Sigmoid colon (tissue), 7 donors: ENCODE measurements around the gene ZSCAN23. TPM values are rescaled to one million over a fixed set of nuclear protein-coding genes. Genes with fewer than 3 reads are reported as not detected.
A peak's percentile ranks its signal among the peaks of the same experiment; 100 is the strongest.

ENCODE experiments used
- DNase-seq: peaks from one replicate; pipeline ENCODE4 v3.0.0-alpha.2; 2019
- H3K27ac ChIP-seq, 4 donors: fragments of 200-600 bp; sonication (generic); one replicate each; pipeline ENCODE4 v1.5.1; 2016 to 2019; ENCODE audit warnings: mild to moderate bottlenecking in 1 of 4
- H3K27me3 ChIP-seq, 3 donors: fragments of 200-600 bp; sonication (generic); one replicate each; pipeline ENCODE4 v1.5.1; 2019; ENCODE audit warnings: mild to moderate bottlenecking in 1 of 3
- H3K36me3 ChIP-seq, 4 donors: fragments of 200-600 bp; sonication (generic); one replicate each; pipeline ENCODE4 v1.5.1; 2016 to 2019
- H3K4me1 ChIP-seq, 4 donors: fragments of 200-600 bp; sonication (generic); one replicate each; pipeline ENCODE4 v1.5.1; 2017 to 2019
- H3K4me3 ChIP-seq, 4 donors: fragments of 200-600 bp; sonication (generic); one replicate each; pipeline ENCODE4 v1.5.1; 2017 to 2019; ENCODE audit warnings: mild to moderate bottlenecking in 2 of 4, moderate library complexity in 1 of 4
- H3K9me3 ChIP-seq, 4 donors: fragments of 200-600 bp in 3 of 4; sonication (generic) in 3 of 4; one replicate each; pipeline versions ENCODE4 v1.5.1 to v1.6.1; 2013 to 2019
- EP300 ChIP-seq, 4 donors: sonication (generic); formaldehyde crosslinking; IDR thresholded peaks; one replicate each; pipeline ENCODE4 v1.6.1; 2017; ENCODE audit warnings: antibody characterized with exemption in 4 of 4
- POLR2A ChIP-seq, 2 donors: fragments of 450-650 bp; IDR thresholded peaks; one replicate each; pipeline ENCODE4 v1.6.1; 2016; ENCODE audit warnings: antibody characterized with exemption in 2 of 2, mild to moderate bottlenecking in 2 of 2, moderate library complexity in 2 of 2
- POLR2AphosphoS5 ChIP-seq, 4 donors: sonication (generic); formaldehyde crosslinking; IDR thresholded peaks; one replicate each; pipeline ENCODE4 v1.6.1; 2017; ENCODE audit warnings: antibody characterized with exemption in 4 of 4
- WGBS, 2 donors: extraction: QIAGEN DNeasy Blood & Tissue Kit; methylation state at CpG; one replicate each; pipeline ENCODE4 v1.1.7; 2013; 5-methylcytosine and 5-hydroxymethylcytosine counted together
- intact Hi-C: fragments of 100-400 bp; cut with DNase I; formaldehyde crosslinking; loops from one replicate; pipeline ENCODE4 v1.15.1; 2023
- polyA plus RNA-seq, 3 donors: library from polyadenylated mRNA; stranded (reverse); fragments of 200-250 nt; gene quantifications; one replicate each; pipeline ENCODE4 v1.2.3, GENCODE V29; 2013
- total RNA-seq, 4 donors: library from RNA; depleted of rRNA; stranded (reverse); fragments of >200 nt; gene quantifications; one replicate each; pipeline ENCODE4 v1.1.0, GENCODE V29; 2016
- TF ChIP-seq, protein P1 (sequence below), 4 experiments: fragments of 450-650 bp in 3 of 4; fragments of 200-600 bp in 1 of 4; IDR thresholded peaks; one replicate each; pipeline ENCODE4 v1.5.1; 2016 to 2019; ENCODE audit warnings: antibody characterized with exemption in 4 of 4, mild to moderate bottlenecking in 3 of 4, moderate library complexity in 2 of 4
- donor health status: healthy with polysubstance abuse.
- donor health status: Bipolar disorder and iron deficiency.
- donor health status: healthy.

ZSCAN23 gene
- total and polyA plus RNA-seq, 7 donors: 0.79 to 4.2 (median 2.5) TPM; not detected in 1

DNA sequence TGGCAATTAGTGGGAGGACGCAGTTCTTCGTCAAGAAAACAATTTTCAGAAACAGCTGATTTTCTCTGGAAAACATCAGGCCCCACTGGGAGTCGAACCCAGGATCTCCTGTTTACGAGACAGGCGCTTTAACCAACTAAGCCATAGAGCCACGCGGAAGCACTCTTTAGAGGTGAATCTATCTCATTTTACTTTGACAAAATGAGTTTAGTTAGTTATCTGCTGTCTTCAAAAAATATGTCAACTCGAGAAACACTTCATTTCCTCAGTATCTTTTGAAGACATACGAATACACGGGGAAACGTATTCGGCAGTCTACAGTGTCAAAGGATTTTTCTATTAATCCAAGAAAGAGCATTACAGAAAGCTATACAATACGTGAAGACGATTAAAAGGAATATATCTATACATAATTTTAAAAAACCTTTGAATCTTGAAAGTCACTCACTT, 45.6 kb upstream of the ZSCAN23 start:
- H3K4me1 ChIP-seq: peaks cover 0 to 8% (median 0%) of the 10 kb centered on the region in 4 donors
- no peak overlapping the region for H3K27ac ChIP-seq
- no peaks in the 10 kb centered on the region for H3K36me3 ChIP-seq
- no peaks in the 10 kb centered on the region for H3K9me3 ChIP-seq
- DNase-seq: no peak
- TF ChIP-seq EP300 (IDR thresholded peaks at IDR 0.05): no peak
- TF ChIP-seq POLR2AphosphoS5 (IDR thresholded peaks at IDR 0.05): no peak
- peaks cover 9 to 54% (median 18%) of the 10 kb centered on the region in 3 donors for H3K27me3 ChIP-seq
- peak overlapping the region in 1 of 4 donors; percentile 37 for H3K4me3 ChIP-seq
- intact Hi-C loops: no loop called here
- 23 to 49% methylated on average over 14 of the region's 14 CpGs for WGBS, 2 donors

DNA sequence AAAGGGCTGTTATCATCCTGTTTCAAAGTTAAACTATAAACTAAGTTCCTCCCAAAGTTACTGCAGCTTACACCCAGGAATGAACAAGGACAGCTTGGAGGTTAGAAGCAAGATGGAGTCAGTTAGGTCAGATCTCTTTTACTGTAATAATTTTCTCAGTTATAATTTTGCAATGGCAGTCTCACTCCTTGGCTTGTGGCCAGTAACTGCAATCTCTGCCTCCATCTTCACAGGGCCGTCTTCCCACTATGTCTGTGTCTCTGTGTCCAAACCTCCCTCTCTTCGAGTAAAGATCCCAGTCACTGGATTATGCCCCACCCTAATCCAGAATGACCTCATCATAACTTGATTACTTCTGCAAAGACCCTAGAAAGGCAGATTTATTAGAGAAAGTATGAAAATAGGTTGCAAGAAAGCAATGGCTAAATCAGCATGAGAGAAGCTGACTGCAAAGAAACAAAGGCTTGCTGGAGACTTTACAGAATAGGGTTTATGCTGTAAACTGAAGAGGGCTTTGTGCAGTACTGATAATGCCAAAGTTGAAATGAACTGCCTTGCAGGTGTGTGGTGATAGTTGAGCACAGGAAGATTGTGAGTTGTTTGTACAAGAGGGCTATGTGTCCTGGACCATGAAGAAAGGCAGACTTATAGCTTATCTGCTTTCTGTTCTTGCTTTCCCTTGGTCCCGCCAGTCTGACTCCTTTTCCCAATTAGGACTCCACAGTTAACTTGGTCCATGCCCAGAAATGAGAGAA, 43.9 kb upstream of the ZSCAN23 start:
- intact Hi-C loops: no loop called here
- no peak overlapping the region for H3K27ac ChIP-seq
- TF ChIP-seq, protein P1, sequence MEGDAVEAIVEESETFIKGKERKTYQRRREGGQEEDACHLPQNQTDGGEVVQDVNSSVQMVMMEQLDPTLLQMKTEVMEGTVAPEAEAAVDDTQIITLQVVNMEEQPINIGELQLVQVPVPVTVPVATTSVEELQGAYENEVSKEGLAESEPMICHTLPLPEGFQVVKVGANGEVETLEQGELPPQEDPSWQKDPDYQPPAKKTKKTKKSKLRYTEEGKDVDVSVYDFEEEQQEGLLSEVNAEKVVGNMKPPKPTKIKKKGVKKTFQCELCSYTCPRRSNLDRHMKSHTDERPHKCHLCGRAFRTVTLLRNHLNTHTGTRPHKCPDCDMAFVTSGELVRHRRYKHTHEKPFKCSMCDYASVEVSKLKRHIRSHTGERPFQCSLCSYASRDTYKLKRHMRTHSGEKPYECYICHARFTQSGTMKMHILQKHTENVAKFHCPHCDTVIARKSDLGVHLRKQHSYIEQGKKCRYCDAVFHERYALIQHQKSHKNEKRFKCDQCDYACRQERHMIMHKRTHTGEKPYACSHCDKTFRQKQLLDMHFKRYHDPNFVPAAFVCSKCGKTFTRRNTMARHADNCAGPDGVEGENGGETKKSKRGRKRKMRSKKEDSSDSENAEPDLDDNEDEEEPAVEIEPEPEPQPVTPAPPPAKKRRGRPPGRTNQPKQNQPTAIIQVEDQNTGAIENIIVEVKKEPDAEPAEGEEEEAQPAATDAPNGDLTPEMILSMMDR (IDR thresholded peaks at IDR 0.05): no peak
- TF ChIP-seq POLR2AphosphoS5 (IDR thresholded peaks at IDR 0.05): no peak
- TF ChIP-seq POLR2A (IDR thresholded peaks at IDR 0.05): no peak
- TF ChIP-seq EP300 (IDR thresholded peaks at IDR 0.05): no peak
- no peak overlapping the region for H3K4me3 ChIP-seq
- peaks cover 0 to 8% (median 0%) of the 10 kb centered on the region in 4 donors for H3K4me1 ChIP-seq
- no peaks in the 10 kb centered on the region for H3K9me3 ChIP-seq
- 64 to 82% methylated on average over 3 of the region's 3 CpGs for WGBS, 2 donors
- no peaks in the 10 kb centered on the region for H3K36me3 ChIP-seq
- peaks cover 9 to 48% (median 18%) of the 10 kb centered on the region in 3 donors for H3K27me3 ChIP-seq
- no peak for DNase-seq

DNA sequence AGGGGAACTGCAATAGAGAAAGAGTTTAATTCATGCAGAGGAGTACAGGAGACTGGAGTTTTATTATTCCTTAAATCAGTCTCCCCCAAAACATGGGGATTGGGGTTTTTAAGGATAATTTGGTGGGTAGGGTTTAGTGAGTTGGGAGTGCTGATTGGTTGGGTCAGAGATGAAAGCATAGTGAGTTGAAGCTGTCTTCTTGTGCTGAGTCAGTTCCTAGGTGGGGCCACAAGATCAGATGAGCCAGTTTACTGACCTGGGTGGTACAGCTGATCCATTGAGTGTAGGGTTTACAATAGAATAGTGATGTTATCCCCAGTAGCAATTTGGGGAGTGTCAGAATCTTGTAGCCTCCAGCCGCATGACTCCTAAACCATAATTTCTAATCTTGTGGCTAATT, 43.2 kb upstream of the ZSCAN23 start:
- 95 to 98% methylated on average over 1 of the region's 1 CpG for WGBS, 2 donors
- Histone ChIP-seq H3K4me3 (no peak overlapping the region), H3K36me3 (no peaks in the 10 kb centered on the region), H3K27me3 (peaks cover 6 to 42% (median 18%) of the 10 kb centered on the region in 3 donors), H3K9me3 (no peaks in the 10 kb centered on the region), H3K4me1 (peaks cover 0 to 8% (median 0%) of the 10 kb centered on the region in 4 donors), H3K27ac (no peak overlapping the region)
- DNase-seq: no peak
- TF ChIP-seq POLR2AphosphoS5 (IDR thresholded peaks at IDR 0.05) (no peak), EP300 (IDR thresholded peaks at IDR 0.05) (no peak)
- intact Hi-C loops: no loop called here

DNA sequence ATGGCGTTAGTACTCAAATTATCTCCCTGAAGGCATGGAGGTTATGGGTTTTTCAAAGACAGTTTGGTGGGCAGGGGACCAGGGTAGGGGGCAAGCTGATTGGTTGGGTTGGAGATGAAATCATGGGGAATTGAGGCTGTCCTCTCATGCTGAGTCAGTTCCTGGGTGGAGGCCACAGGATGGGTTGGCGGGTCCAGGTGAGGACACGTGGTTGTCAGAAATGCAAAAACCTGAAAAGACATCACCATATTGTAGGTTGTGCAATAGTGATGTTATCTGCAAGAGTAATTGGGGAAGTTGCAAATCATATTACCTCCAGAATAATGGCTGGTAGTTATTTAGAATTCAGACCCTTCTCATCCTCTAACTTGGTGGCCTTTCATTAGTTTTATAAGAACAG, 42.2 kb upstream of the ZSCAN23 start:
- 91 to 92% methylated on average over 3 of the region's 3 CpGs for WGBS, 2 donors
- peaks cover 6 to 41% (median 10%) of the 10 kb centered on the region in 3 donors for H3K27me3 ChIP-seq
- TF ChIP-seq EP300 (IDR thresholded peaks at IDR 0.05): no peak
- no peak for TF ChIP-seq POLR2AphosphoS5 (IDR thresholded peaks at IDR 0.05)
- TF ChIP-seq, protein P1 (IDR thresholded peaks at IDR 0.05): no peak
- TF ChIP-seq POLR2A (IDR thresholded peaks at IDR 0.05): no peak

DNA sequence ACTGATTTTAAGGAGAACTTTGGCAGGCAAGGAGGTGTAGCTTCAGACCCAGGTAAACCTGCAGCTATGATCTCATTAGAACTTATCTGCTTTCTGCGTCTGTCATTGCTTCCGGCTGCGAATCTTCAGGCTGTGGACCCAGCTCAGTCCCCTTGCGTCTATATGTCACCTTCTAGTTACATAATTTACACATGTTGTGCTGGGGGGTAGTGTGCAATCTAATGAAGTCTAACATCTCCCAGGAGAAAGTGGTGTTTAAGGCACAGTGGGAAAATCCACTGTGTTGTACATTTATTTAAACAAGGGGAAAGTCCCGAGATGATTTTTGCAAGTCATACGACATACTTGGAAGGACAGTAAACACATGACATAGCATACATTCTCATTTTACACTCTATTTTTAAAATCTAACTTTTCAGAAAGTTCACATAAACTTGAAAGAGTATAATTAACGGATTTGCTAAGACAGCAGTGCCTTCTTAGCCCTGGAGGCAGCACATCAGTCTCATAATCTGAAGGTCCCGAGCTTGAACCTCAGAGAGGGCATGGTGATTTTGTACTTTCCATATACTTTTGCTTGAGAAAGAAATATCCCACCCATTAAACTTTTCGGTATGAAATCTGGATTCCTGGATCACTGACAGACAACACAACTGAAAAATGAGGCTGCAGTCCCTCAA, 37.1 kb upstream of the ZSCAN23 start:
- Histone ChIP-seq H3K9me3 (no peaks in the 10 kb centered on the region), H3K27me3 (peaks cover 0 to 30% (median 6%) of the 10 kb centered on the region in 3 donors), H3K27ac (no peak overlapping the region), H3K4me1 (no peaks in the 10 kb centered on the region), H3K4me3 (no peak overlapping the region), H3K36me3 (no peaks in the 10 kb centered on the region)
- TF ChIP-seq EP300 (IDR thresholded peaks at IDR 0.05): no peak
- TF ChIP-seq POLR2A (IDR thresholded peaks at IDR 0.05): no peak
- no peak for TF ChIP-seq POLR2AphosphoS5 (IDR thresholded peaks at IDR 0.05)
- TF ChIP-seq, protein P1 (IDR thresholded peaks at IDR 0.05): no peak
- no peak for DNase-seq
- WGBS, 2 donors: 65 to 72% methylated on average over 9 of the region's 9 CpGs
- intact Hi-C loops: no loop called here

More for the DNA sequence above, 42.2 kb upstream of the ZSCAN23 start:
- intact Hi-C loops: no loop called here
- Histone ChIP-seq H3K27ac (no peak overlapping the region), H3K4me1 (peaks cover 0 to 8% (median 0%) of the 10 kb centered on the region in 4 donors), H3K36me3 (no peaks in the 10 kb centered on the region), H3K9me3 (no peaks in the 10 kb centered on the region), H3K4me3 (no peak overlapping the region)
- DNase-seq: no peak
